Stimulated activated CD8-positive, alpha-beta memory T cell treated with anti-CD3 and anti-CD28 coated beads, Interleukin-4, amount 100 ng/mL, for 1 hour (primary cell): ENCODE measurements around the gene TMED4.

Experiments used
- DNase-seq, 2 donors: peaks; one replicate each; pipeline ENCODE4 v3.0.0-alpha.2; 2020; ENCODE audit warnings: low read depth in 2 of 2, low spot score in 1 of 2

TMED4 gene

GRCh38 chr7:44541028-44541869 lies 40.8 kb downstream of the TMED4 start, which contains the start of gene NPC1L1:
Gene NPC1L1 (minus strand): TSS chr7:44541330. CDS start chr7:44541259, 71 bp downstream.
- no peak for DNase-seq

GRCh38 chr7:44540592-44541027 lies 41.4 kb downstream of the TMED4 start:
- DNase-seq: no peak

- DNase-seq: no peak
These were observed 42.1 kb downstream of the TMED4 start for GRCh38 chr7:44539669-44540506.

GRCh38 chr7:44538798-44539668 lies 43.0 kb downstream of the TMED4 start:
- no peak for DNase-seq

GRCh38 chr7:44538093-44538797 lies 43.8 kb downstream of the TMED4 start:
- no peak for DNase-seq

GRCh38 chr7:44537442-44537841 lies 44.6 kb downstream of the TMED4 start:
- DNase-seq: no peak

- no peak for DNase-seq
These were observed 45.9 kb downstream of the TMED4 start for GRCh38 chr7:44536090-44536489.

- no peak for DNase-seq
These were observed 46.5 kb downstream of the TMED4 start for GRCh38 chr7:44535348-44536064.

- DNase-seq: no peak
These were observed 47.5 kb downstream of the TMED4 start for GRCh38 chr7:44534501-44534900.

- no peak for DNase-seq
These were observed 47.9 kb downstream of the TMED4 start for GRCh38 chr7:44534087-44534486.

GRCh38 chr7:44533301-44534055 lies 48.6 kb downstream of the TMED4 start:
- DNase-seq: no peak

GRCh38 chr7:44531421-44532380 lies 50.3 kb downstream of the TMED4 start:
- DNase-seq: no peak

- no peak for DNase-seq
These were observed 51.0 kb downstream of the TMED4 start for GRCh38 chr7:44530990-44531389.
